GM21515 (cell line): Measurements from ENCODE around the gene PNKD.
"Not testable (repeated sequence)": the region's sequence is repeated elsewhere in the genome, so short reads cannot be mapped to it uniquely, and the experiment has no call there.

ENCODE experiments used
- ATAC-seq: cut with Tn5 transposase; IDR thresholded peaks from one replicate; pipeline ENCODE4 v1.9.1; 2021; ENCODE audit not compliant: unreplicated experiment

PNKD gene

DNA sequence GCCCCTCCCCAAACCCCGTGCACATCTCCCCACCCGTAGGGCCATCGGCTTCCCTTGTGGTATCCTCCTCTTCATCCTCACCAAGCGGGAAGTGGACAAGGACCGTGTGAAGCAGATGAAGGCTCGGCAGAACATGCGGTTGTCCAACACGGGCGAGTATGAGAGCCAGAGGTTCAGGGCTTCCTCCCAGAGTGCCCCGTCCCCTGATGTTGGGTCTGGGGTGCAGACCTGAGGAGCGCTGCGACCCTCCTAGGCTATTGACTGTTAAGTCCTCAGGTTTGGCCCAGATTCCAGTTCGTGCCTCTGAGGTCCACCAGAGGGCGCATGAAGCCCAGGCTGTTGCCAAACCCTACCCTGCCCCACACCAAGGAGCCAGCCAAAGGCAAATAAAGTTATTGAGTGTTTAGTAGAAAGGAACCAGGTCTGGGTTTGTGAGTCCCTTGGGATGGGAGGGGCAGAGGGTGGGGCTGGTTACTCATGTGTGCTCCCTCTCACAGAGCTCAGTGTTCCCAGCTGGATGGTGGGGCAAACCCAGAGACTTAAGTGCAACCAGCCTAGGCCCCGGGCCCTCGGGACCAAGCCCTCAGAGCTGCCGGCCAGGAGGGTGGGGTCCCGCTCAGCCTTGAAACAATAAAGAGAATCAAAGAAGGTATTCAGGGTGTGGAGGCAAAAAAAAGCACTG is 2.4 kb downstream of the PNKD start:
- no peak for ATAC-seq

DNA sequence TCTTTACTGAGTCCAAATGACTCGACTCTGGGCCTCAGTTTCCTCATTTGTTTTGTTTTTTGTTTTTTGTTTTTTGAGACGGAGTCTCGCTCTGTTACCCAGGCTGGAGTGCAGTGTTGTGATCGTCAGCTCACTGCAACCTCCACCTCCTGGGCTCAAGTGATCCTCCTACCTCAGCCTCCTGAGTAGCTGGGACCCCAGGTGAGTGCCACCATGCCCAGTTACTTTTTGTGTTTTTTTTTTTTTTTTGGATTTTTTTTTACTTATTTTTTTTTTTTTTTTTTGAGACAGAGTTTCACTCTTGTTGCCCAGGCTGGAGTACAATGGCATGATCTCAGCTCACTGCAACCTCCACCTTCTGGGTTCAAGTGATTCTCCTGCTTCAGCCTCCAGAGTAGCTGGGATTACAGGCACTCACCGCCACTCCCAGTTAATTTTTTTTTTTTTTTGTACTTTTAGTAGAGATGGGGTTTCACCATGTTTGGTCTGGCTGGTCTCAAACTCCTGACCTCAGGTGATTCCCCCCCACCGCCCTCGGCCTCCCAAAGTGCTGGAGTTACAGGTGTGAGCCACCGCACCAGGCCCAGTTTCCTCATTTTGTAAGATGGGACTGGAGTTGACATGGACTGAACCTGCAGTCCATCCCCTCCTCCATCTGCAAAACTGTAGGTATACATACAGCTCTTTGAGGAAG is 3.0 kb downstream of the PNKD start:
- not testable (repeated sequence) for ATAC-seq

DNA sequence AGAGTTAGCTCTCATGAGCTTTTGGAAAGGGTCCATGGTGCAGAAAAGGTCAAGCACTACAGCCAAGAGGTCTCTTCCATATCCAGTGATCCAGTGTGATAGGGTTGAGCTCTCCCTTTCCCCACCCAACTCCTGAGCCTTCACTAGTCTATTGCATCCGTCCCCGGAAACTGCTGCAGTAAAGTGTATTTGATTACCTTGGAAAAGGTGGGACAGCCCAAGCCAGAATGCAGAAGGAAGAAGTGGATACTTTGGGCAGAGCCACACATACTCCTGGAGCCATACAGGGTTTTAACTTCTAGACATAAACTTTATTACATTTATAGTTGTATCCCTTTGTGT is 3.6 kb downstream of the PNKD start:
- ATAC-seq, result no peak

DNA sequence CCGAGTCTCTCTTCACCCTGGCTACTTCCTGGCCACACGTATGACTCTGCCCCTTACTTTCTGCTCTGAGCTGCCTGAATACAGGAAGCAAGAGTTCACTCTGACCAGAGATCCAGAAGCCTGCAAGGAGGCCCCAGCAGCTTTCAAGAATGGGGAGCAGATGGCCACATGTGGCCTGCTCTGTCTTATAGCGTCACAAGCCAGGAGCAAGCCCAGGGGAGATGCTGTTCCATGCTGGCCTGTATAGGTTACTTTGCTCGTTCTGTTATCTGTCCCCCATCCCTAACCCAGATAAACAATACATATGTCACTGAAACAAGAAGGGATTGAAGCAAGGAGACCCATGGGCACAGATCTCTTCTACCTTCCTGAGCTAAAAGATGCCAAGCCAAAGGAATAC is 4.3 kb downstream of the PNKD start:
- ATAC-seq, result no peak

- ATAC-seq, result no peak
Measured at GRCh38 chr2:218275371-218276072, 5.2 kb downstream of the PNKD start.

GRCh38 chr2:218276986-218277755 is 6.9 kb downstream of the PNKD start:
- ATAC-seq, result no peak

GRCh38 chr2:218277921-218278320 is 7.6 kb downstream of the PNKD start:
- ATAC-seq, result no peak

- no peak for ATAC-seq
Measured at GRCh38 chr2:218278531-218279360, 8.4 kb downstream of the PNKD start.

DNA sequence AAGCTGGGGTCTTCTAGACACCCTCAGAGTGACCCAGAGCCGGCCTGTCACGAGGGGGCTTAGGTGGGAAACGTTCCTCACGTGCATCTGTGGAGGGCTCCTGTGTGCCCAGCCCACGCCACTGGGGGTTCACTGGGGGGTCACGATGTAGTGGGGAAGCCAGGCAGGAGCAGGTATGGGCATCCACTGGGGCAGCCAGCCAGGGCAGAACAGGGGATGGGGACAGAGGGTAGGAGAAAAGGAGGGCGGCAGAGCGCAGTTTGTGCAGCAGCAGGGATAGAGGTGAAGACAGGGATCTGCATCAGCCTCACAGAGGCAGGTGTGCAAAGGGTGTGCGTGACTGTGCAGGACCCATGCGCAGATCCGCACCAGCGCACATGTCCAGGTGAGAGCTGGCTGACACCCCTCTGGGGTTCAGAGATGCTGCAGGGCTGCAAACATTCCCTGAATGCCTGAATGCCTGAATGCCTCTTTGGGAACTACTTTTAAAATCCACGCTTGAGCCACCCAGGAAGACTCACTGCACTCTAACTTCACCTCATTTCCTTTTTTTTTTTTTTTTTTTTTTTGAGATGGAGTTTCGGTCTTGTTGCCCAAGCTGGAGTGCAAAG is 10.0 kb downstream of the PNKD start:
- ATAC-seq, result no peak

DNA sequence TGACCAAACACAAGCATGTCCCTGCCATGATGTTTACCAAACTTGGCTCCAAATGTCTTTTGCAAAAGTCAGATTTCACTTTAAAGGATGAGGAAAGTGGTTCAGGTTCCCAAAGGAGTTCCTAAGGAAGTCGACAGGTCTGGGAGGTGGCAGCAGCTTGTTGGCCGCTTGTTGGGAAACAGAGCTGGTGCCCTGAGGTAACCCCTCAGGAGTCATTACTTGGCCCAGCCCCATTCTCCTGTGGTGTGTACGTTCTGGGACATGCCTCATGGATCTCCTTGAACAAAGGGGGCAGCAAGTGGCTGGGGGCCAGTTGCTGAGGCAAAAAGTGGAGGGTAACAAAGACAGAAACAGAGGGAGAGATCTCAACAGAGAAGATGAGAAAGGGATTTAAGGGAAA is 11.1 kb downstream of the PNKD start:
- ATAC-seq, result no peak

DNA sequence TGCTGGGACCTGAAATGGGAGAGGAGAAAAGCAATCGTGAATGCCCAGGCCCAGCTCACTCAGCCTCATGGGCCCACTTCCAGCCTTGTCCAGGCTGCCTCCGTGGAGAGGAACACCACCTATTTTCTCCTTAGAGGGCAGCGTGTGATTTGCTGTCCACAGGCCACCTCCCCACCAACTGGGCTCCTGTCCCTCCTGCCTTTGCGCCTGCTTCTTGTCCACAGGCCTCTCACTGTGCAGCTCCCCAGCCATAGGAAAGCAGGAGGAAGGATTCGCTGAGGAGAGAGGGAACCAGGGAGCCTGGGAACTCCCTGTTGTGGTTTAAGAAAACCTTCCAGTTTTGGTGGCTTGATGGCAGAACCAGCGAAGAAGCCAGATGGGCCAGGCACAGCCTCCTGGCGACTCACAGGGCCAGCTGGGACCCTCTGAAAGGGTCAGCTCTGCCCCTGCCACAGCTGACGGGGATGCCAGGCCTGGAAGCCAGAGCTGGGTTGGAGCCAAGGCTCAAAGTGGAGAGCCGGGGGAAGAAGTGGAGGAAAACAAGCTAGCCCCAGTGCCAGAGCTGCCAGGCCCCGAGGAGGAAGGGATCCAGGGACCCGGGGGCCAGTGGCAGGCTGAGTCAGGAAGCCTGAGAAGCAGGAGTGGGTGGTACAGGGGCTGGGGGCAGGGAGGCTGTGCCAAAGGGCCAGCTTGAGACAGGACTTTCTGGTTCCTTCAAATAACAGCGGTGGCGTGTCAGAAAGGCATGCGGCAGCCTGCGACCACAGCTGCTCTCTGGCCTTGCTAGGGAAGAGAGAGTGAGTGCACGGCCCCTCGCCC is 12.1 kb downstream of the PNKD start:
- ATAC-seq, result no peak

DNA sequence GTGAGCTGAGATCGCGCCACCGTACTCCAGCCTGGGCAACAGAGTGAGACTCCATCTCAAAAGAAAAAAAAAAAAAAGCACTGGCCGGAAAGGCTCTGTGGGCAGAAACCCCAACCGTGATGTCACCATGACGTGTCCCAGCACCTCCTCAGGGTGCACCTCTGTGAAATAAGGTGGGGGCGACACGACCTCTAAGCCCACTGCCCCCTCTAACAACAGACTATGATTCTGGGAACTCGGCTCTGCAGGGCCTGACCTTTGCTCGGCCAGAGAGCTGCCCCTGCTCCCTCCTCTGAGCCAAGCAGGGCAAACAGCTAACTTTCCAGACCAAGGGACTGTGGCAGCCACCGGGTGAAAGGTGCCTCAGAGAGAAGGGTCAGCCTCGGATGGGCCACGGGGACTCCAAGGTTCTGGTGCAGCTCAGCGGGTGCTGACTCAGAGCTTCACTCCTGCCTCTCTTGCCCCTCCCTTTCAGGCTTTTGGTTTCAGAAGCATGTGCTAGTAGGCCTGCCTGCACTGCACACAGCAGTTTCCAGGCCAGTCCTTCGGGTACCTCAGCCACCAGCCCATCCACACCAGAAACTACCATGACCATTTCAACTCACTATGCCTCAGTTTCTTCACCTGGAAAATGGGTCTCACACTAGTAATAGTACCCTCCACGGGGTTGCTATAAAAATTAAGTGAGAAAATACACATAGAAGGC is 13.9 kb downstream of the PNKD start:
- peak; percentile 55 for ATAC-seq

- no peak for ATAC-seq
Measured at GRCh38 chr2:218285604-218286003, 15.3 kb downstream of the PNKD start.

GRCh38 chr2:218286570-218287459 is 16.5 kb downstream of the PNKD start:
- peak; percentile 61 for ATAC-seq

GRCh38 chr2:218289639-218290315 is 19.5 kb downstream of the PNKD start:
- ATAC-seq, result no peak

DNA sequence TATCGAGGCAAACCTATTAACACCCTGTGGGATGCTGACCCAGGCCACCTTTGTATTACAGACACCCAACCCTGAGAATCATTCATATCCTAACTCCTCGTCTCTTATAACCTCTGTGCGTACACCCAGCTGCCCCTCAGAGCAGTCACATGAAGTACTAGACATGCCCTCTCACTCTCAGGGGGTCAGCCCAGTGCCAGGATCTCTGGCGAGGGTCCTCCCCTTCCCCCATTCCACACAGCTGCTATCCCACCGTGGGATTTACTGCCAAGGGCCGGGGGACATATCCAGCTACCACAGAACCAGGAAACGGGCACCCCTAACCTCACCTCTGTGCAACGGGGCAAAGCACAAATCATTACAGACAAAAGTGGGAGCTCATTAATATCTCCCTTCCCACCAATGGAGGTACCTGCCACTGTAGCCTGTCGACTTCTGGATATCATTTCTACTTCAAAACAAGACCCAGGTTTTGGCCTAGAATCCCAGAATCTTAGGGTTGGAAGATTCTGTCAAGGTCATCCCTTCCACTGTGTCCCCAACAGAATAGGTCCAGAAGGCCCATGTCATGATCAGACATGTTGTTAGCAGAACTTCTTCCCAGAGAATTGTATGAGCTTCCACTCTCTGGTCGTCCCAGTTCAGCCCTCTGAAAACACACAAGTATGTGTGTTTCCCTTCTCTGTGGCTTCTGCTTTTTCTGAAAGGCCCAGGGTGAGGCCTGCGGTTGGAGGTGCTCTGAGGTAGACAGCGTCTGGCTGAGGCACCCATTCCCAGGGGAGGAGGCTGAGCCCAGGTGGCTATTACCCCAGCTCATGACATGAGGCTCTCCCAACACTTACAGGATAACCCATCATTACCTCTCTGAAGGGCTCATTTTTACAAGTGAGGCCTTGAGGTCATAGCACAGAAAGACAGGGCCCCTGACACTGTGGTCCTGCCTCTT is 20.3 kb downstream of the PNKD start:
- peak; percentile 60 for ATAC-seq
